Cardiac muscle cell (in vitro differentiated cells and primary cell): ENCODE results near the gene B3GAT1. TPM values are rescaled to one million over a fixed set of nuclear protein-coding genes. Genes with fewer than 3 reads are reported as not detected.

ENCODE experiments used
- DNase-seq, 2 donors: peaks; one replicate each; pipeline versions ENCODE4 v3.0.0 to v3.0.0-alpha.2; 2010 to 2017; ENCODE audit warnings: low read depth in 1 of 2, low spot score in 1 of 2
- H3K27ac ChIP-seq: fragments of 200-600 bp; sonication (generic); 2 replicates; pipeline ENCODE4 v1.5.1; 2016
- H3K27me3 ChIP-seq: fragments of 200-600 bp; sonication (generic); 2 replicates; pipeline ENCODE4 v1.6.0; 2016; ENCODE audit warnings: control low read depth
- H3K36me3 ChIP-seq: fragments of 200-600 bp; sonication (generic); 2 replicates; pipeline ENCODE4 v1.5.1; 2016; ENCODE audit warnings: control low read depth
- H3K4me1 ChIP-seq: fragments of 200-600 bp; sonication (generic); 2 replicates; pipeline ENCODE4 v1.8.1; 2017; ENCODE audit warnings: low read depth, mild to moderate bottlenecking, mixed run types
- H3K4me3 ChIP-seq: fragments of 200-600 bp; sonication (generic); 2 replicates; pipeline ENCODE4 v1.5.1; 2016; ENCODE audit warnings: mild to moderate bottlenecking
- H3K9me3 ChIP-seq: fragments of 200-600 bp; sonication (generic); 2 replicates; pipeline ENCODE4 v1.5.1; 2017; ENCODE audit warnings: low read depth, mild to moderate bottlenecking, control low read depth
- polyA plus RNA-seq: library from polyadenylated mRNA; unstranded; fragments of >200 nt; fragmentation: Nextera tagmentation; extraction: Ambion mirVana; gene quantifications from 2 replicates; pipeline ENCODE4 v1.2.1, GENCODE V29; 2016
- total RNA-seq: library from RNA; depleted of rRNA; stranded (reverse); fragments of >200 nt; gene quantifications from 2 replicates; pipeline ENCODE4 v1.2.3, GENCODE V29; 2016
- TF ChIP-seq, protein P1 (sequence below): IDR thresholded peaks from 2 replicates; pipeline ENCODE4 v1.5.1; 2012; ENCODE audit warnings: low read depth, mild to moderate bottlenecking, low read length

Gene B3GAT1
- total and polyA plus RNA-seq, 2 experiments from 2014 or later: 1.5 TPM; not detected in 1

DNA sequence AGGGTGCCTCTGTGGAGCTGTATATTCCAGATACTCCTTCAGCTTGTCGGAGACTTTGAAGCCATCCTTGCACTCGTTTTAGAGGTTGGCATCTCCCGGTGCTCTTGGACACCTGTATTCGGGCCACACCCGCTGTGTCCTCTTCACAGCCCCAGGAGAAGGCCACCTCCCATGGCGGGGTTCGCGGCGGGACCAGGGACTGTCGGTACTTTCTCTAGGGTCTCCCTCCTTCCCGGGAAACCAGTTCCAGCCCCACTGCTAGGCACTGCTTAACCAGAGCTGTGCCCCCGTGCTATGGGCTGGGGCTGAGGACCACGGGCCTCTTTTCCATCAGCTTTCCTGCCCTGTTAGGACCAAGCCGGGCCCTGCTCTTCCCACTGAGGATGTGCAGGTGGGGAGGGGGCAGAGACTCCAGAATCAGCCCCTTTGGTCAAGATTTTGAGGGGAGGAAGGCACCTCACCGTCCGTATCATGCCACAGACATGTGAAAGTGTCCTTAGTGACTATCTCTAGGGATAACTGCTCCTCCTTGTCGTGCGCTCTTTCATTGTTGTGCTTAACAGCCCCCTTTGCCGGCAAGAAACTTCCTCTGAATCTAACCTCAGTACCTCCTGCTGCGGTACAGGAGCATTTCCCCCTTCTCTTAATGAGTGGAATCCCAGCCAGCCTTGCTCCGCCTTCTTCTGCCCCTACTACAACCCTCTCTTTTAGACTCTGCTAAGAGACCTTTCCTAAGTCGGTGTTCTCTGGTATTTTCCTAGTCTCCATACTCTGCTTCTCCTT, 1.2 kb upstream of the B3GAT1 start:
- H3K27me3 ChIP-seq: peaks cover 83% of the 10 kb centered on the region
- peak overlapping the region; percentile 51 for H3K4me3 ChIP-seq
- TF ChIP-seq, protein P1, sequence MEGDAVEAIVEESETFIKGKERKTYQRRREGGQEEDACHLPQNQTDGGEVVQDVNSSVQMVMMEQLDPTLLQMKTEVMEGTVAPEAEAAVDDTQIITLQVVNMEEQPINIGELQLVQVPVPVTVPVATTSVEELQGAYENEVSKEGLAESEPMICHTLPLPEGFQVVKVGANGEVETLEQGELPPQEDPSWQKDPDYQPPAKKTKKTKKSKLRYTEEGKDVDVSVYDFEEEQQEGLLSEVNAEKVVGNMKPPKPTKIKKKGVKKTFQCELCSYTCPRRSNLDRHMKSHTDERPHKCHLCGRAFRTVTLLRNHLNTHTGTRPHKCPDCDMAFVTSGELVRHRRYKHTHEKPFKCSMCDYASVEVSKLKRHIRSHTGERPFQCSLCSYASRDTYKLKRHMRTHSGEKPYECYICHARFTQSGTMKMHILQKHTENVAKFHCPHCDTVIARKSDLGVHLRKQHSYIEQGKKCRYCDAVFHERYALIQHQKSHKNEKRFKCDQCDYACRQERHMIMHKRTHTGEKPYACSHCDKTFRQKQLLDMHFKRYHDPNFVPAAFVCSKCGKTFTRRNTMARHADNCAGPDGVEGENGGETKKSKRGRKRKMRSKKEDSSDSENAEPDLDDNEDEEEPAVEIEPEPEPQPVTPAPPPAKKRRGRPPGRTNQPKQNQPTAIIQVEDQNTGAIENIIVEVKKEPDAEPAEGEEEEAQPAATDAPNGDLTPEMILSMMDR: no peak
- no peaks in the 10 kb centered on the region for H3K4me1 ChIP-seq
- H3K9me3 ChIP-seq: no peaks in the 10 kb centered on the region
- H3K36me3 ChIP-seq: no peaks in the 10 kb centered on the region
- DNase-seq: no peak
- H3K27ac ChIP-seq: no peak overlapping the region

DNA sequence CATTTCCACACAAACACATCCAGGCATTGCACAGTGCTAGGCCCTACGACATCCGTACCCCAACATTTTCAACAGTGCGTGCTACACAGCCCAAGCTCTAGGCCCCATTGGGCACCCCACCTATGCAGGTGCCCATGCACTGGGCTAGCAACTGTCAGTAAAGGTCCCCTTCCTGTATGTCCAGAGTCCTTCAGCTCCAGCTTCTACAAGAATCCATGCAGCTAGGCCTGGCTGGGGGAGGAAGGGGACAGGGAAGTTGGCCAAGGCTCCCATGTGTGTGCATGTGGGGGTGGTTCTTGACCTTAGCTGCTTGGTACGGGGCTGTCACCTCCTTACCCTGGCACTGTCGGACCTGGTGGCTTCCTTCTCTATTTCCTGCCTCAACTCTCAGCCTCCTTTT, 1.3 kb downstream of the B3GAT1 start:
- H3K36me3 ChIP-seq: no peaks in the 10 kb centered on the region
- no peaks in the 10 kb centered on the region for H3K4me1 ChIP-seq
- no peak for DNase-seq
- no peak overlapping the region for H3K27ac ChIP-seq
- no peak overlapping the region for H3K4me3 ChIP-seq
- peaks cover 67% of the 10 kb centered on the region for H3K27me3 ChIP-seq
- TF ChIP-seq, protein P1: no peak
- H3K9me3 ChIP-seq: no peaks in the 10 kb centered on the region

DNA sequence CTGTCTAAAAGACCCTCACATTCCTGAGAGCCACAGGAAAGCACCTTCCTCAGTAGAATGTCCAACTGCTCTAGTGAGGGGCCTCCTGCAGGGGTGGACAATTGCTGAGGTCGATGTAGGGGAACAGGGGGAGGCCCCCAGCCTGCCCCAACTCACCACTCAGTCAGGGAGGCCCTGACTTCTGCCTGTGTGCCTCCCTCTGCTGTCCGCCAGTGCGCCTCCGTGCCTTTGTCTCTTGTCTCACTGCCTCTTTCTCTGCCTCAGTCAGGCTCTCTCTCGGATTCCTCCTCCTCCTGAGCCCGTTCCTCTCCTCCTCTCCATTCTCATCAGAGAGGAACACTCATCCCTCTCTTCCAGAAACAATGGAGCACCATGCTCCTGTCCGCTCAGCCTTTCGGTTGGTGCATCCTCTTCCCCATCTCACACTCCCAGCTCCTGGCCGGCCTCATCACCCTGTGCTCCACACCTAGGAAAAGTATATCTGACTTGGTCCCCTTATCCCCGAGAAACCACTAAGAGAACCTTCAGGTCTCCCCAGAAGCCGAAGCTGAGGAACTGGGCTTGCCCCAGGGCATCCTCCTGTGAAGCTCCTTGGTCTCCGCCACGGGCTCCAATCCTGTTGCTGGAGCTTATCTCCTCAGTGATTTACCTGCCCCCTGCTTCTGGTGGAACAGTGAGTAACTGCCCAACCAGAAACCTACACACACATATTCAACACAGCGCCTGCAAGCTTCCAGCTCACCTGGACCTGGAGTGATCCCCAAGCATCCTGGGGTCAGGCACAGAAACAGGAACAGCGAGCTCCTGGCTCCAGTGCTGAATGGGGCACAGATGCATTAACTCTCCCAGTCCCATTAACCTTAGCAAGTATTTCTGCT, 2.3 kb downstream of the B3GAT1 start:
- DNase-seq: no peak
- Histone ChIP-seq H3K9me3 (no peaks in the 10 kb centered on the region), H3K36me3 (no peaks in the 10 kb centered on the region), H3K4me1 (no peaks in the 10 kb centered on the region), H3K27me3 (peaks cover 57% of the 10 kb centered on the region), H3K4me3 (no peak overlapping the region), H3K27ac (no peak overlapping the region)
- TF ChIP-seq, protein P1: no peak

DNA sequence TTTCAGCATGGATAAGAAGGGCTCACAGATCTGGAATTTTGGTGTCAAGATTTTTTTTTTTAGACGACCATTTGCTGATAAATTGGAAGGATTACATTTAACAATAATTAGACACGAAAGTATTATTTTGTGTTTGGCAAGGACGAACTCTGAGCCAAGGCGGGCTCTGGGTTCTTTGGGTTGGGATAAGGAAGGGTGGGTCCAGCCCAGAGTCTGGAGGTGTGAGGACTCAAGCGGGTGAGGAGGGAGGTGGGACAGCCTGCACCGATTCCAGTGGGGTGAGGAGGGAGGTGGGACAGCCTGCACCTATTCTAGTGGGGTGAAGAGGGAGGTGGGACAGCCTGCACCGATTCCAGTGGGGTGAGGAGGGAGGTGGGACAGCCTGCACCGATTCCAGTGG, 4.1 kb downstream of the B3GAT1 start:
- Histone ChIP-seq H3K27ac (no peak overlapping the region), H3K36me3 (no peaks in the 10 kb centered on the region), H3K4me3 (no peak overlapping the region), H3K27me3 (peaks cover 38% of the 10 kb centered on the region), H3K4me1 (no peaks in the 10 kb centered on the region), H3K9me3 (no peaks in the 10 kb centered on the region)
- DNase-seq: no peak
- TF ChIP-seq, protein P1: no peak

DNA sequence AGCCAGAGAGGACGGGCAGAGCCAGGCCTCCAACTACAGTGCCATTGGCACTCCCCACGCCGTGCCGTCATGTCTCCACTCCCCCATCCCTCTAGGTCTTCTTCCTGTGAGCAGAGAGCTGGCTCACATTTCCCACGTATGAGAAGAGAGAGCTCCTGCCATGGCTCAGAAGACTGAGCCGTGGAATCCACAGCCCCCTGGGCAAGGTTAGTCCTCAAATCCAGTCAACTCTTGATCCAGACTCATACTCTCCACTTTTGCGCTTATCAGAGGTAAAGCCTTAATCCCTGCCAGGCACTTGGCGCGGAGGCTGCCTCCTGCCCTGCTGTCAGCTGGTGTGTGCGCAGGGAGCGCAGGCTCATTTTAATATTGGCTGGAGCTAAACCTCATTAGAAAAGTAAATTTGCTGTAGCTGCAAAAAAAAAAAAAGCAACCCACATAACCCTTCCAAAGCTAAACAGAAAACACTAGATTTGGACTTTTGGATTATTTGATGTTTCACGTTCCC, 4.7 kb downstream of the B3GAT1 start:
- H3K27ac ChIP-seq: no peak overlapping the region
- H3K4me3 ChIP-seq: no peak overlapping the region
- TF ChIP-seq, protein P1: no peak
- DNase-seq: no peak
- no peaks in the 10 kb centered on the region for H3K4me1 ChIP-seq
- no peaks in the 10 kb centered on the region for H3K9me3 ChIP-seq
- H3K36me3 ChIP-seq: no peaks in the 10 kb centered on the region
- peaks cover 33% of the 10 kb centered on the region for H3K27me3 ChIP-seq
